Caco-2 (cell line): ENCODE data around the gene DPM1. TPM values are rescaled to one million over a fixed set of nuclear protein-coding genes. Genes with fewer than 3 reads are reported as not detected.

Source experiments
- BruUV-seq: library from RNA; stranded (reverse); fragments of 400-500 nt; replicated peaks from 2 replicates; lab custom pipeline; 2021; lab: Mats Ljungman, UMichigan
- CTCF ChIA-PET: fragments of 300-600 bp; sonication (Branson Sonifier 250); formaldehyde crosslinking; loops from one replicate; lab custom pipeline; 2022; ENCODE audit warnings: antibody characterized with exemption; lab: Charles Lee
- POLR2A ChIA-PET: fragments of 300-600 bp; sonication (Branson Sonifier 250); formaldehyde crosslinking; loops from one replicate; lab custom pipeline; 2022; ENCODE audit warnings: antibody characterized with exemption; lab: Charles Lee
- DNase-seq, 2 experiments: peaks; one replicate each; pipeline versions ENCODE4 v3.0.0 to v3.0.0-alpha.2; 2020 to 2022
- H3K27me3 ChIP-seq: replicated peaks from 2 replicates; pipeline ENCODE4 v1.6.0; 2011; ENCODE audit warnings: low read length; ENCODE audit not compliant: control insufficient read depth, insufficient read depth
- H3K36me3 ChIP-seq: 2 replicates; pipeline ENCODE4 v1.5.1; 2011; ENCODE audit warnings: low read length; ENCODE audit not compliant: control insufficient read depth, insufficient read depth
- H3K4me1 ChIP-seq: fragments of 250-450 bp; sonication (Bioruptor Pico); 2 replicates; pipeline ENCODE4 v1.5.1; 2020; ENCODE audit warnings: mild to moderate bottlenecking
- H3K4me3 ChIP-seq: 2 replicates; pipeline ENCODE4 v1.5.1; 2011; ENCODE audit warnings: low read depth, mild to moderate bottlenecking, control low read depth, low read length
- H3K9me3 ChIP-seq: fragments of 250-450 bp; sonication (Bioruptor Pico); 2 replicates; pipeline ENCODE4 v1.5.1; 2020; ENCODE audit warnings: mild to moderate bottlenecking, moderate library complexity
- H3K27ac Mint-ChIP-seq: one replicate; pipeline ENCODE4 v1.8.0; 2022; ENCODE audit warnings: mixed read lengths; ENCODE audit not compliant: unreplicated experiment
- H3K27me3 Mint-ChIP-seq: one replicate; pipeline ENCODE4 v1.8.0; 2022; ENCODE audit warnings: mixed read lengths; ENCODE audit not compliant: insufficient read depth, unreplicated experiment
- H3K36me3 Mint-ChIP-seq: one replicate; pipeline ENCODE4 v1.8.0; 2022; ENCODE audit warnings: mild to moderate bottlenecking, mixed read lengths; ENCODE audit not compliant: insufficient read depth, unreplicated experiment
- H3K4me1 Mint-ChIP-seq: one replicate; pipeline ENCODE4 v1.8.0; 2022; ENCODE audit warnings: low read depth, mixed read lengths; ENCODE audit not compliant: unreplicated experiment
- H3K4me3 Mint-ChIP-seq: one replicate; pipeline ENCODE4 v1.8.0; 2022; ENCODE audit warnings: mild to moderate bottlenecking, moderate library complexity, mixed read lengths; ENCODE audit not compliant: unreplicated experiment
- H3K9me3 Mint-ChIP-seq: one replicate; pipeline ENCODE4 v1.8.0; 2022; ENCODE audit warnings: mixed read lengths; ENCODE audit not compliant: unreplicated experiment
- CTCF ChIP-seq, 2 experiments: fragments of 200-600 bp in 1 of 2; IDR thresholded peaks; 1 replicate in 1 of 2; 2 replicates in 1 of 2; pipeline versions ENCODE4 v1.5.1 to v1.8.0; 2011 to 2022; ENCODE audit warnings: antibody characterized with exemption in 1 of 2, control low read depth in 1 of 2, inconsistent platforms in 1 of 2, low read depth in 1 of 2, low read length in 1 of 2, mild to moderate bottlenecking in 1 of 2, moderate library complexity in 1 of 2; ENCODE audit not compliant: insufficient read depth in 1 of 2, severe bottlenecking in 1 of 2, unreplicated experiment in 1 of 2
- intact Hi-C: fragments of 100-400 bp; cut with micrococcal nuclease; formaldehyde crosslinking; loops from one replicate; pipeline ENCODE4 v1.10.0; 2022; ENCODE audit not compliant: unreplicated experiment
- total RNA-seq: library from RNA; stranded (reverse); gene quantifications from 2 replicates; pipeline ENCODE4 v1.2.3, GENCODE V29; 2022

Gene DPM1
- total RNA-seq, 1 experiment from 2014 or later, result 188 TPM

- CTCF ChIA-PET, result interaction anchor here (0.6 to 6.9 kb wide), 12 partner anchors 8 to 331 kb away, joined by 3 to 232 read pairs (median 3); partner anchors contain the start of gene ADNP
- no peak for DNase-seq
- intact Hi-C loops, result no loop called here
- Mint-ChIP-seq H3K4me3 (peak overlapping the region; percentile 17), H3K9me3 (no peaks in the 10 kb centered on the region), H3K4me1 (peaks cover 16% of the 10 kb centered on the region), H3K27ac (no peak overlapping the region), H3K36me3 (peaks cover 7% of the 10 kb centered on the region), H3K27me3 (peaks cover 10% of the 10 kb centered on the region)
- POLR2A ChIA-PET, result no interaction called here
- no peak for TF ChIP-seq CTCF (IDR thresholded peaks at IDR 0.05; ENCODE audit: insufficient read depth in 1 of 2, low read depth in 1 of 2, low read length in 1 of 2, severe bottlenecking in 1 of 2, unreplicated experiment in 1 of 2)
- Histone ChIP-seq H3K4me1 (no peaks in the 10 kb centered on the region), H3K4me3 (no peak overlapping the region), H3K27me3 (no peaks in the 10 kb centered on the region), H3K9me3 (no peaks in the 10 kb centered on the region), H3K36me3 (no peaks in the 10 kb centered on the region)
- BruUV-seq, result no TSS peak
Observed at GRCh38 chr20:50992336-50992732, 34.0 kb upstream of the DPM1 start.

GRCh38 chr20:50991076-50991475 lies 32.7 kb upstream of the DPM1 start:
- peaks cover 16% of the 10 kb centered on the region for H3K4me1 Mint-ChIP-seq
- H3K4me1 ChIP-seq, result no peaks in the 10 kb centered on the region
- intact Hi-C loops, result no loop called here
- no peak overlapping the region for H3K4me3 ChIP-seq
- peaks cover 7% of the 10 kb centered on the region for H3K36me3 Mint-ChIP-seq
- no peak overlapping the region for H3K4me3 Mint-ChIP-seq
- ChIA-PET POLR2A (no interaction called here), CTCF (interaction anchor here (0.7 to 6.9 kb wide), 5 partner anchors 15 to 364 kb away, joined by 3 to 232 read pairs (median 3); no protein-coding TSS in a partner anchor)
- no peaks in the 10 kb centered on the region for H3K27me3 ChIP-seq
- TF ChIP-seq CTCF (IDR thresholded peaks at IDR 0.05; ENCODE audit: insufficient read depth in 1 of 2, low read depth in 1 of 2, low read length in 1 of 2, severe bottlenecking in 1 of 2, unreplicated experiment in 1 of 2), result no peak
- H3K27ac Mint-ChIP-seq, result no peak overlapping the region
- DNase-seq, result no peak
- no peaks in the 10 kb centered on the region for H3K36me3 ChIP-seq
- BruUV-seq, result no TSS peak
- peaks cover 7% of the 10 kb centered on the region for H3K27me3 Mint-ChIP-seq
- no peaks in the 10 kb centered on the region for H3K9me3 ChIP-seq
- no peaks in the 10 kb centered on the region for H3K9me3 Mint-ChIP-seq

DNA sequence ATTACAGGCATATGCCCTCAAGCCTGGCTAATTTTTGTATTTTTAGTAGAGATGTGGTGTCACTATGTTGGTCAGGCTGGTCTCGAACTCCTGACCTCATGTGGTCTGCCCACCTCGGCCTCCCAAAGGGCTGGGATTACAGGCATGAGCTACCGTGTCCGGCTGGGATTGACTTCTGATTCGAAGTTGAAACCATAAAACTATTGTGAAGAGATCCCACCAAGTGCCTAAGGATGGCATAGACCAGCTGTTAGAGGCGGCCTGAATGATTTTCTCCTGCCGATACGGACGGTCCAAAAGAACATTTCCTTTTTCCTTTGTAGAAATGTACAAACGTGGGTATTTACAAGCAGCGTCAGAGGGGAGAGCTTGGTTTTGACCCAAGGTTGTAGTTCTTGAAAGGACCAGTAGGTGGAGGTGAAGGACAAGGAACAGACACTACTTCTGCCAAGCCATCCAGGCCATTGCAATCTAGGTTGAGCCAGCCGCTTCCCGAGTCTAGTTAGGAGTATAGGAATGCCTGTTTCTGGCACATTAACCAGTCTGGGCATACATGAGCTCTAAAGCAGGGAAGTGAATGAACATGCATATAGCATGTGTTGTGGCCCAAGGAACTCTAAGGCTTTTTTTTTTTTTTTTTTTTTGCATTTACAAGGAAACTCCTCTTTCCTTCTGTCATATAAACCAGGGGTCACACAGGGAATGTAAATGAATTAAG lies 29.3 kb upstream of the DPM1 start:
- Histone ChIP-seq H3K27me3 (no peaks in the 10 kb centered on the region), H3K36me3 (no peaks in the 10 kb centered on the region), H3K4me3 (no peak overlapping the region), H3K9me3 (no peaks in the 10 kb centered on the region), H3K4me1 (no peaks in the 10 kb centered on the region)
- H3K27me3 Mint-ChIP-seq, result peaks cover 10% of the 10 kb centered on the region
- intact Hi-C loops, result loop anchor here (1.0 to 5.0 kb wide), 6 partner anchors 319 to 1095 kb away; no protein-coding TSS in a partner anchor
- H3K27ac Mint-ChIP-seq, result no peak overlapping the region
- POLR2A ChIA-PET, result interaction anchor here (0.5 to 1.0 kb wide), 4 partner anchors 30 to 610 kb away, joined by 3 to 8 read pairs (median 6); no protein-coding TSS in a partner anchor
- no TSS peak for BruUV-seq
- peak; percentile 97 to 99 for TF ChIP-seq CTCF (IDR thresholded peaks at IDR 0.05; ENCODE audit: insufficient read depth in 1 of 2, low read depth in 1 of 2, low read length in 1 of 2, severe bottlenecking in 1 of 2, unreplicated experiment in 1 of 2)
- no peaks in the 10 kb centered on the region for H3K36me3 Mint-ChIP-seq
- peaks cover 13% of the 10 kb centered on the region for H3K4me1 Mint-ChIP-seq
- CTCF ChIA-PET, result interaction anchor here (0.5 to 6.9 kb wide), 85 partner anchors 9 to 1895 kb away, joined by 3 to 232 read pairs (median 5); partner anchors contain the start of genes BCAS4, DPM1 and MOCS3
- no peak overlapping the region for H3K4me3 Mint-ChIP-seq
- H3K9me3 Mint-ChIP-seq, result no peaks in the 10 kb centered on the region
- DNase-seq, result peak; percentile 91 to 96
